GM12878 (cell line): ENCODE data around the gene DDAH1. TPM values are rescaled to one million over a fixed set of nuclear protein-coding genes. Genes with fewer than 3 reads are reported as not detected.

Experiments
- ATAC-seq: fragments of 200-7000 bp; cut with Tn5 transposase; 3 replicates; pipeline ENCODE4 v1.9.1; 2020; ENCODE audit warnings: mild to moderate bottlenecking, moderate library complexity
- BruUV-seq: library from RNA; stranded (reverse); fragments of 400-500 nt; replicated peaks from 2 replicates; lab custom pipeline; 2021; lab: Mats Ljungman, UMichigan
- CTCF ChIA-PET: fragments of 300-600 bp; sonication (Branson Sonifier 250); formaldehyde crosslinking; extraction: SDS; loops from one replicate; lab custom pipeline; 2021; ENCODE audit warnings: inconsistent platforms; lab: Yijun Ruan, JAX
- POLR2A ChIA-PET: fragments of 350-600 bp; formaldehyde crosslinking; extraction: SDS; loops from one replicate; lab custom pipeline; 2021; ENCODE audit warnings: inconsistent platforms; lab: Charles Lee
- RAD21 ChIA-PET: fragments of 300-600 bp; sonication (Branson Sonifier 250); formaldehyde crosslinking; loops from one replicate; lab custom pipeline; 2023; ENCODE audit warnings: antibody characterized with exemption; ENCODE audit not compliant: unreplicated experiment; lab: Charles Lee
- SMC1A ChIA-PET: fragments of 300-600 bp; sonication (Branson Sonifier 250); formaldehyde crosslinking; loops from one replicate; lab custom pipeline; 2023; ENCODE audit not compliant: unreplicated experiment, uncharacterized antibody; lab: Charles Lee
- DNase-seq: peaks from one replicate; pipeline ENCODE4 v3.0.0-alpha.2; 2011; ENCODE audit warnings: low read depth, low spot score
- FAIRE-seq: peaks from 3 replicates; lab custom pipeline; 2011; peaks lifted over from hg19 to GRCh38; lab: Jason Lieb, UNC
- H2AFZ ChIP-seq: 2 replicates; pipeline ENCODE4 v1.6.0; 2011; ENCODE audit warnings: low read depth, low read length, control low read depth; ENCODE audit not compliant: control insufficient read depth
- H3K27ac ChIP-seq: 2 replicates; pipeline ENCODE4 v1.5.1; 2011; ENCODE audit warnings: control low read depth; ENCODE audit not compliant: control insufficient read depth, insufficient read depth
- H3K27me3 ChIP-seq, 2 experiments: replicated peaks in 1 of 2; 2 replicates each; pipeline versions ENCODE4 v1.6.0 to v1.6.1; 2011; ENCODE audit warnings: low read length in 1 of 2; ENCODE audit not compliant: control insufficient read depth in 2 of 2, insufficient read depth in 2 of 2
- H3K36me3 ChIP-seq, 2 experiments: 2 replicates each; pipeline ENCODE4 v1.5.1; 2011; ENCODE audit warnings: low read length in 1 of 2; ENCODE audit not compliant: control insufficient read depth in 2 of 2, insufficient read depth in 2 of 2
- H3K4me1 ChIP-seq: 2 replicates; pipeline ENCODE4 v1.6.1; 2011; ENCODE audit warnings: mild to moderate bottlenecking, low read length, moderate library complexity, mixed read lengths; ENCODE audit not compliant: control insufficient read depth, insufficient read depth
- H3K4me2 ChIP-seq: 2 replicates; pipeline ENCODE4 v1.6.0; 2011; ENCODE audit warnings: control low read depth; ENCODE audit not compliant: control insufficient read depth, insufficient read depth
- H3K4me3 ChIP-seq: fragments of 200-600 bp; sonication (generic); 2 replicates; pipeline ENCODE4 v1.5.1; 2016
- H3K79me2 ChIP-seq: 2 replicates; pipeline ENCODE4 v1.6.0; 2011; ENCODE audit warnings: low read length; ENCODE audit not compliant: control insufficient read depth, insufficient read depth
- H3K9ac ChIP-seq: 2 replicates; pipeline ENCODE4 v1.8.0; 2011; ENCODE audit warnings: low read length, control low read depth, mixed read lengths; ENCODE audit not compliant: control insufficient read depth, insufficient read depth
- H3K9me3 ChIP-seq: replicated peaks from 3 replicates; pipeline ENCODE4 v1.5.1; 2011; ENCODE audit warnings: mild to moderate bottlenecking, low read length; ENCODE audit not compliant: control insufficient read depth, insufficient read depth
- H4K20me1 ChIP-seq: 2 replicates; pipeline ENCODE4 v1.6.0; 2011; ENCODE audit not compliant: control insufficient read depth, insufficient read depth
- BCL11A ChIP-seq: IDR thresholded peaks from 2 replicates; pipeline ENCODE4 v1.6.1; 2011; ENCODE audit warnings: low read depth, low read length
- KAT2A ChIP-seq: conservative IDR thresholded peaks from 2 replicates; pipeline ENCODE4 v1.6.1; 2011; ENCODE audit warnings: low read depth, low read length; ENCODE audit not compliant: control insufficient read depth
- MTA2 ChIP-seq: fragments of 450-650 bp; IDR thresholded peaks from 2 replicates; pipeline ENCODE4 v1.6.1; 2016; ENCODE audit warnings: low read depth, mild to moderate bottlenecking, moderate library complexity
- NR2C2 ChIP-seq: IDR thresholded peaks from 2 replicates; pipeline ENCODE4 v1.6.1; 2011; ENCODE audit warnings: borderline replicate concordance, low read depth; ENCODE audit not compliant: control insufficient read depth, insufficient read length
- NRF1 ChIP-seq: conservative IDR thresholded peaks from 2 replicates; pipeline ENCODE4 v1.6.1; 2011; ENCODE audit warnings: mild to moderate bottlenecking, low read depth, low read length, improper control_type of control experiment
- ZNF207 ChIP-seq: fragments of 450-650 bp; IDR thresholded peaks from 2 replicates; pipeline ENCODE4 v1.6.1; 2014; ENCODE audit warnings: antibody characterized with exemption, mild to moderate bottlenecking, borderline replicate concordance
- WGBS: methylation state at CpG from one replicate; pipeline ENCODE4 v1.1.6; 2016; ENCODE audit warnings: low lambda C conversion rate; ENCODE audit not compliant: insufficient replicate concordance, insufficient coverage; ENCODE audit errors: missing lambda C conversion rate; 5-methylcytosine and 5-hydroxymethylcytosine counted together
- in situ Hi-C: fragments of 300-500 bp; cut with MboI; formaldehyde crosslinking; loops from 9 replicates; pipeline ENCODE4 v1.14.3; 2018; ENCODE audit warnings: mixed read lengths
- intact Hi-C: fragments of 100-400 bp; cut with micrococcal nuclease; formaldehyde crosslinking; loops from one replicate; pipeline ENCODE4 v1.14.2; 2022; ENCODE audit not compliant: unreplicated experiment
- polyA plus RNA-seq, 11 experiments: library from polyadenylated mRNA; depleted of rRNA in 4 of 11; unstranded in 6 of 11; stranded (reverse) in 5 of 11; fragments of >200 nt; fragmentation: Nextera tagmentation in 4 of 11; fragmentation: Illumina TruSeq in 1 of 11; extraction: Ambion mirVana in 4 of 11; extraction: Trizol in 1 of 11; gene quantifications; 1 replicate in 1 of 11; 2 replicates in 10 of 11; pipeline versions ENCODE4 v1.2.1 to v1.2.3, GENCODE V29; 2011 to 2016; ENCODE audit warnings: inconsistent platforms in 2 of 11, missing spikeins in 2 of 11, low read depth in 1 of 11
- total RNA-seq, 4 experiments: library from RNA; depleted of rRNA in 3 of 4; stranded (reverse); fragments of >200 nt in 3 of 4; fragmentation: Illumina TruSeq in 1 of 4; extraction: Trizol in 1 of 4; gene quantifications; 2 replicates each; pipeline versions ENCODE4 v1.2.1 to v1.2.3, GENCODE V29; 2013 to 2021

The DDAH1 gene
- total and polyA plus RNA-seq, 10 of the 15 experiments (the other 5 are each of a cell fraction or from before 2014, with no cell fraction given), result 0.07 to 0.88 (median 0.27) TPM; not detected in 6

- Histone ChIP-seq H2AFZ (no peak overlapping the region), H3K9ac (no peak overlapping the region), H4K20me1 (no peaks in the 10 kb centered on the region), H3K79me2 (no peaks in the 10 kb centered on the region), H3K9me3 (no peaks in the 10 kb centered on the region), H3K4me3 (no peak overlapping the region), H3K36me3 (no peaks in the 10 kb centered on the region), H3K27me3 (no peaks in the 10 kb centered on the region; a peak in 1 of 4 replicates), H3K4me2 (no peak overlapping the region), H3K27ac (no peak overlapping the region), H3K4me1 (peaks cover 6% of the 10 kb centered on the region)
- no TSS peak for BruUV-seq
- DNase-seq, result no peak
- FAIRE-seq, result no peak
- TF ChIP-seq MTA2, result no peak
- TF ChIP-seq BCL11A, result no peak
- no peak for TF ChIP-seq NR2C2
- no peak for TF ChIP-seq NRF1
- no peak for TF ChIP-seq ZNF207
- no peak for TF ChIP-seq KAT2A
- 89% methylated on average over 3 of the region's 3 CpGs for WGBS
- in situ Hi-C loops (loop anchor here (10.0 to 25.0 kb wide), 2 partner anchors 395 to 712 kb away; no protein-coding TSS in a partner anchor), intact Hi-C loops (loop anchor here (10.0 kb wide), 1 partner anchor 395 kb away; no protein-coding TSS in a partner anchor)
- ATAC-seq, result no peak
- ChIA-PET SMC1A (no interaction called here), RAD21 (no interaction called here), CTCF (no interaction called here), POLR2A (no interaction called here)
These were observed 164.8 kb downstream of the DDAH1 start for GRCh38 chr1:85300140-85300539.
